HCT116 (cell line): Measurements from ENCODE around the gene MED23. TPM values are rescaled to one million over a fixed set of nuclear protein-coding genes. Genes with fewer than 3 reads are reported as not detected.

ENCODE experiments used
- ATAC-seq: fragments of 200-7000 bp; cut with Tn5 transposase; 2 replicates; pipeline ENCODE4 v1.9.1; 2020; ENCODE audit warnings: mild to moderate bottlenecking, moderate library complexity
- BruUV-seq: library from RNA; stranded (reverse); fragments of 400-500 nt; replicated peaks from 2 replicates; lab custom pipeline; 2021; lab: Mats Ljungman, UMichigan
- CTCF ChIA-PET: fragments of 300-600 bp; sonication (Branson Sonifier 250); formaldehyde crosslinking; loops from one replicate; lab custom pipeline; 2021; ENCODE audit warnings: antibody characterized with exemption; lab: Charles Lee
- POLR2A ChIA-PET: fragments of 300-600, 350-600 bp; sonication (Branson Sonifier 250); formaldehyde crosslinking; loops from one replicate; lab custom pipeline; 2021; ENCODE audit warnings: antibody characterized with exemption; lab: Charles Lee
- RAD21 ChIA-PET, 2 experiments: fragments of 300-600 bp; sonication (Branson Sonifier 250); formaldehyde crosslinking; loops; one replicate each; lab custom pipeline; 2023; ENCODE audit warnings: low total read pairs in 2 of 2; ENCODE audit not compliant: uncharacterized antibody in 2 of 2, unreplicated experiment in 2 of 2, low non-redundant PET in 1 of 2; lab: Charles Lee
- DNase-seq: peaks from one replicate; pipeline ENCODE4 v3.0.0-alpha.2; 2010; ENCODE audit warnings: low read depth, low spot score
- H2AFZ ChIP-seq: fragments of 200-600 bp; shearing (Covaris generic), sonication (generic); 2 replicates; pipeline ENCODE4 v1.6.1; 2017; ENCODE audit warnings: low read depth, mixed run types, mixed read lengths, antibody characterized with exemption, low read length; ENCODE audit not compliant: poor library complexity, severe bottlenecking
- H3K27ac ChIP-seq: 2 replicates; pipeline ENCODE4 v1.5.1; 2012; ENCODE audit warnings: low read depth, low read length
- H3K27me3 ChIP-seq: fragments of 200-600 bp; sonication (generic); 2 replicates; pipeline ENCODE4 v1.6.1; 2016; ENCODE audit warnings: mixed run types, low read length, mixed read lengths; ENCODE audit not compliant: insufficient read depth
- H3K36me3 ChIP-seq, 2 experiments: fragments of 200-500 bp in 1 of 2; fragments of 200-600 bp in 1 of 2; sonication (Bioruptor generic) in 1 of 2; sonication (generic) in 1 of 2; 2 replicates each; pipeline versions ENCODE4 v1.5.1 to v1.6.1; 2014 to 2016; ENCODE audit warnings: low read length in 2 of 2, inconsistent platforms in 1 of 2, mixed read lengths in 1 of 2, mixed run types in 1 of 2; ENCODE audit not compliant: insufficient read depth in 2 of 2, control insufficient read depth in 1 of 2
- H3K4me1 ChIP-seq, 2 experiments: fragments of 200-600 bp in 1 of 2; sonication (generic) in 1 of 2; 2 replicates each; pipeline versions ENCODE4 v1.5.1 to v1.6.1; 2012 to 2017; ENCODE audit warnings: low read length in 2 of 2, inconsistent platforms in 1 of 2, mild to moderate bottlenecking in 1 of 2, mixed read lengths in 1 of 2, mixed run types in 1 of 2, moderate library complexity in 1 of 2; ENCODE audit not compliant: insufficient read depth in 2 of 2, control insufficient read depth in 1 of 2
- H3K4me2 ChIP-seq: fragments of 200-600 bp; sonication (generic); 2 replicates; pipeline ENCODE4 v1.6.1; 2017; ENCODE audit warnings: mixed run types, low read length, mixed read lengths
- H3K4me3 ChIP-seq, 2 experiments: fragments of 200-600 bp in 1 of 2; sonication (generic) in 1 of 2; replicated peaks in 1 of 2; 2 replicates each; pipeline ENCODE4 v1.5.1; 2011 to 2016; ENCODE audit warnings: low read length in 2 of 2, control low read depth in 1 of 2, low read depth in 1 of 2, mild to moderate bottlenecking in 1 of 2, mixed read lengths in 1 of 2, mixed run types in 1 of 2
- H3K79me2 ChIP-seq: fragments of 200-600 bp; sonication (generic); 2 replicates; pipeline ENCODE4 v1.6.1; 2017; ENCODE audit warnings: mild to moderate bottlenecking, mixed run types, low read length, moderate library complexity, mixed read lengths; ENCODE audit not compliant: insufficient read depth
- H3K9ac ChIP-seq: fragments of 200-600 bp; sonication (generic); 2 replicates; pipeline ENCODE4 v1.6.1; 2016; ENCODE audit warnings: low read length, mixed read lengths
- H3K9me2 ChIP-seq: fragments of 200-600 bp; sonication (generic), shearing (Covaris generic); 2 replicates; pipeline ENCODE4 v1.6.1; 2017; ENCODE audit warnings: mixed run types, mild to moderate bottlenecking, moderate library complexity; ENCODE audit not compliant: insufficient read depth
- H3K9me3 ChIP-seq, 2 experiments: fragments of 200-500 bp in 1 of 2; fragments of 200-600 bp in 1 of 2; sonication (Bioruptor generic) in 1 of 2; sonication (generic) in 1 of 2; 2 replicates each; pipeline ENCODE4 v1.6.1; 2014 to 2017; ENCODE audit warnings: low read length in 2 of 2, mixed read lengths in 2 of 2, inconsistent platforms in 1 of 2, low read depth in 1 of 2, mild to moderate bottlenecking in 1 of 2, mixed run types in 1 of 2, moderate library complexity in 1 of 2; ENCODE audit not compliant: control insufficient read depth in 1 of 2, insufficient read depth in 1 of 2
- H4K20me1 ChIP-seq: fragments of 200-600 bp; sonication (generic), shearing (Covaris generic); 2 replicates; pipeline ENCODE4 v1.6.1; 2017; ENCODE audit warnings: mixed run types, mild to moderate bottlenecking, moderate library complexity; ENCODE audit not compliant: insufficient read depth
- CBX3 ChIP-seq: IDR thresholded peaks from 2 replicates; pipeline ENCODE4 v1.6.1; 2012; ENCODE audit warnings: low read depth
- CEBPB ChIP-seq: IDR thresholded peaks from 2 replicates; pipeline ENCODE4 v1.6.1; 2012; ENCODE audit warnings: low read depth
- ELF1 ChIP-seq: IDR thresholded peaks from 2 replicates; pipeline ENCODE4 v1.6.1; 2012; ENCODE audit warnings: low read depth, borderline replicate concordance
- EZH2 ChIP-seq: fragments of 200-600 bp; sonication (generic); IDR thresholded peaks from 2 replicates; pipeline ENCODE4 v1.6.1; 2017; ENCODE audit warnings: antibody characterized with exemption, mixed run types
- FOSL1 ChIP-seq: IDR thresholded peaks from 2 replicates; pipeline ENCODE4 v1.6.1; 2012; ENCODE audit warnings: low read depth
- POLR2A ChIP-seq: IDR thresholded peaks from 2 replicates; pipeline ENCODE4 v1.7.0; 2011; ENCODE audit warnings: borderline replicate concordance; ENCODE audit not compliant: insufficient read depth, insufficient read length; ENCODE audit errors: extremely low read depth
- POLR2AphosphoS5 ChIP-seq: IDR thresholded peaks from 2 replicates; pipeline ENCODE4 v1.6.1; 2011; ENCODE audit warnings: mild to moderate bottlenecking, low read depth, low read length, moderate library complexity
- RAD21 ChIP-seq: IDR thresholded peaks from 2 replicates; pipeline ENCODE4 v1.6.1; 2012; ENCODE audit warnings: low read depth, mild to moderate bottlenecking
- SP1 ChIP-seq: IDR thresholded peaks from 2 replicates; pipeline ENCODE4 v1.6.1; 2012; ENCODE audit warnings: low read depth
- SRF ChIP-seq: IDR thresholded peaks from 2 replicates; pipeline ENCODE4 v1.6.1; 2012; ENCODE audit warnings: low read depth
- TCF7L2 ChIP-seq: IDR thresholded peaks from 2 replicates; pipeline ENCODE4 v1.7.0; 2011; ENCODE audit warnings: borderline replicate concordance, inconsistent platforms; ENCODE audit not compliant: insufficient read depth, insufficient read length; ENCODE audit errors: extremely low read depth
- YY1 ChIP-seq: IDR thresholded peaks from 2 replicates; pipeline ENCODE4 v1.6.1; 2011; ENCODE audit warnings: low read length, low read depth, moderate library complexity, mild to moderate bottlenecking; ENCODE audit not compliant: insufficient replicate concordance; ENCODE audit errors: extremely low read depth
- ZFX ChIP-seq: fragments of 450-650 bp; IDR thresholded peaks from 2 replicates; pipeline ENCODE4 v1.6.1; 2017
- ZNF274 ChIP-seq: fragments of 200-500 bp; sonication (Bioruptor generic); IDR thresholded peaks from 2 replicates; pipeline ENCODE4 v1.6.1; 2014; ENCODE audit warnings: mild to moderate bottlenecking, low read depth, low read length, inconsistent platforms
- intact Hi-C: fragments of 100-400 bp; cut with micrococcal nuclease; formaldehyde crosslinking; loops from 2 replicates; pipeline ENCODE4 v1.10.0; 2022
- total RNA-seq: library from RNA; stranded (reverse); gene quantifications from one replicate; pipeline ENCODE4 v1.2.1, GENCODE V29; 2021; ENCODE audit not compliant: unreplicated experiment
- TF ChIP-seq, protein P1 (sequence below): IDR thresholded peaks from 2 replicates; pipeline ENCODE4 v1.6.1; 2012; ENCODE audit warnings: low read depth
- TF ChIP-seq, protein P2 (sequence below): IDR thresholded peaks from 2 replicates; pipeline ENCODE4 v1.6.1; 2011; ENCODE audit warnings: mild to moderate bottlenecking, low read length, moderate library complexity; ENCODE audit not compliant: insufficient replicate concordance; ENCODE audit errors: extremely low read depth
- TF ChIP-seq, protein P3 (sequence below): IDR thresholded peaks from 2 replicates; pipeline ENCODE4 v1.6.1; 2012
- TF ChIP-seq, protein P4 (sequence below), 3 experiments: fragments of 200-600 bp in 1 of 3; sonication (generic) in 1 of 3; IDR thresholded peaks in 2 of 3; conservative IDR thresholded peaks in 1 of 3; 2 replicates each; pipeline ENCODE4 v1.5.1; 2012 to 2017; ENCODE audit warnings: low read depth in 2 of 3, low read length in 2 of 3, antibody characterized with exemption in 1 of 3, borderline replicate concordance in 1 of 3, control low read depth in 1 of 3, mild to moderate bottlenecking in 1 of 3, mixed read lengths in 1 of 3, mixed run types in 1 of 3, moderate library complexity in 1 of 3; ENCODE audit not compliant: insufficient read depth in 1 of 3

MED23 gene
- total RNA-seq, 1 experiment from 2014 or later: 17.2 TPM

DNA sequence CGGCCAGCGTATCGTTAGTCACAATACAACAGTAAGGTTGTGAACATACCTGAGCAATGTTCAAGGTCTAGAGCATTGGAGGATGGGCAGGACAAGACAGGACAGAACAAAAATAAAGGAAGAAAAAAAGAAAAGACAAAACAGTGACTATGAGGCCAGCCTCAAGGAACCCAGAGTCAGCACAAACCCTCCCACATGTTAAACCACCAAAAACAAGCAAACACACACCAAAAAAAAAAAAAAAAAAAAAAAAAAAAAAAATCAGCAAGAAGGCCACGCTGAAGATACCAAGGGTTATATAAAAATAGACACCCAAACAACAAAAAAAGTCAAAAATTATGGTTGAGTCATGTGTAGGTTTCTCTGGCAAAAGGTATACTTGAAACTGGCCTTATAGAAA lies 12.8 kb downstream of the MED23 start:
- Histone ChIP-seq H3K36me3 (peaks cover 9 to 45% of the 10 kb centered on the region in 2 experiments; a peak in 3 of 4 replicates), H2AFZ (no peak overlapping the region), H3K4me1 (no peaks in the 10 kb centered on the region), H3K9me2 (no peaks in the 10 kb centered on the region), H4K20me1 (no peaks in the 10 kb centered on the region; the same call in 1 of the 2 replicates), H3K27ac (no peak overlapping the region)
- BruUV-seq: no TSS peak
- no peak for ATAC-seq
- POLR2A ChIA-PET: no interaction called here
- no peak for DNase-seq
- intact Hi-C loops: no loop called here
- TF ChIP-seq RAD21: no peak
- no peak for TF ChIP-seq SRF
- TF ChIP-seq, protein P1, sequence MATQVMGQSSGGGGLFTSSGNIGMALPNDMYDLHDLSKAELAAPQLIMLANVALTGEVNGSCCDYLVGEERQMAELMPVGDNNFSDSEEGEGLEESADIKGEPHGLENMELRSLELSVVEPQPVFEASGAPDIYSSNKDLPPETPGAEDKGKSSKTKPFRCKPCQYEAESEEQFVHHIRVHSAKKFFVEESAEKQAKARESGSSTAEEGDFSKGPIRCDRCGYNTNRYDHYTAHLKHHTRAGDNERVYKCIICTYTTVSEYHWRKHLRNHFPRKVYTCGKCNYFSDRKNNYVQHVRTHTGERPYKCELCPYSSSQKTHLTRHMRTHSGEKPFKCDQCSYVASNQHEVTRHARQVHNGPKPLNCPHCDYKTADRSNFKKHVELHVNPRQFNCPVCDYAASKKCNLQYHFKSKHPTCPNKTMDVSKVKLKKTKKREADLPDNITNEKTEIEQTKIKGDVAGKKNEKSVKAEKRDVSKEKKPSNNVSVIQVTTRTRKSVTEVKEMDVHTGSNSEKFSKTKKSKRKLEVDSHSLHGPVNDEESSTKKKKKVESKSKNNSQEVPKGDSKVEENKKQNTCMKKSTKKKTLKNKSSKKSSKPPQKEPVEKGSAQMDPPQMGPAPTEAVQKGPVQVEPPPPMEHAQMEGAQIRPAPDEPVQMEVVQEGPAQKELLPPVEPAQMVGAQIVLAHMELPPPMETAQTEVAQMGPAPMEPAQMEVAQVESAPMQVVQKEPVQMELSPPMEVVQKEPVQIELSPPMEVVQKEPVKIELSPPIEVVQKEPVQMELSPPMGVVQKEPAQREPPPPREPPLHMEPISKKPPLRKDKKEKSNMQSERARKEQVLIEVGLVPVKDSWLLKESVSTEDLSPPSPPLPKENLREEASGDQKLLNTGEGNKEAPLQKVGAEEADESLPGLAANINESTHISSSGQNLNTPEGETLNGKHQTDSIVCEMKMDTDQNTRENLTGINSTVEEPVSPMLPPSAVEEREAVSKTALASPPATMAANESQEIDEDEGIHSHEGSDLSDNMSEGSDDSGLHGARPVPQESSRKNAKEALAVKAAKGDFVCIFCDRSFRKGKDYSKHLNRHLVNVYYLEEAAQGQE: no peak
- TF ChIP-seq ZNF274: no peak
- TF ChIP-seq SP1: no peak
- TF ChIP-seq CEBPB: no peak
- TF ChIP-seq, protein P2, sequence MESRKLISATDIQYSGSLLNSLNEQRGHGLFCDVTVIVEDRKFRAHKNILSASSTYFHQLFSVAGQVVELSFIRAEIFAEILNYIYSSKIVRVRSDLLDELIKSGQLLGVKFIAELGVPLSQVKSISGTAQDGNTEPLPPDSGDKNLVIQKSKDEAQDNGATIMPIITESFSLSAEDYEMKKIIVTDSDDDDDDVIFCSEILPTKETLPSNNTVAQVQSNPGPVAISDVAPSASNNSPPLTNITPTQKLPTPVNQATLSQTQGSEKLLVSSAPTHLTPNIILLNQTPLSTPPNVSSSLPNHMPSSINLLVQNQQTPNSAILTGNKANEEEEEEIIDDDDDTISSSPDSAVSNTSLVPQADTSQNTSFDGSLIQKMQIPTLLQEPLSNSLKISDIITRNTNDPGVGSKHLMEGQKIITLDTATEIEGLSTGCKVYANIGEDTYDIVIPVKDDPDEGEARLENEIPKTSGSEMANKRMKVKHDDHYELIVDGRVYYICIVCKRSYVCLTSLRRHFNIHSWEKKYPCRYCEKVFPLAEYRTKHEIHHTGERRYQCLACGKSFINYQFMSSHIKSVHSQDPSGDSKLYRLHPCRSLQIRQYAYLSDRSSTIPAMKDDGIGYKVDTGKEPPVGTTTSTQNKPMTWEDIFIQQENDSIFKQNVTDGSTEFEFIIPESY: no peak
- TF ChIP-seq ELF1: no peak
- TF ChIP-seq YY1: no peak
- TF ChIP-seq, protein P3, sequence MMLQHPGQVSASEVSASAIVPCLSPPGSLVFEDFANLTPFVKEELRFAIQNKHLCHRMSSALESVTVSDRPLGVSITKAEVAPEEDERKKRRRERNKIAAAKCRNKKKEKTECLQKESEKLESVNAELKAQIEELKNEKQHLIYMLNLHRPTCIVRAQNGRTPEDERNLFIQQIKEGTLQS: no peak
- TF ChIP-seq POLR2A: no peak
- TF ChIP-seq EZH2: no peak
- TF ChIP-seq CBX3: no peak
- TF ChIP-seq ZFX: no peak
- no peak for TF ChIP-seq FOSL1
- TF ChIP-seq TCF7L2: no peak
- TF ChIP-seq POLR2AphosphoS5: no peak
- TF ChIP-seq, protein P4, sequence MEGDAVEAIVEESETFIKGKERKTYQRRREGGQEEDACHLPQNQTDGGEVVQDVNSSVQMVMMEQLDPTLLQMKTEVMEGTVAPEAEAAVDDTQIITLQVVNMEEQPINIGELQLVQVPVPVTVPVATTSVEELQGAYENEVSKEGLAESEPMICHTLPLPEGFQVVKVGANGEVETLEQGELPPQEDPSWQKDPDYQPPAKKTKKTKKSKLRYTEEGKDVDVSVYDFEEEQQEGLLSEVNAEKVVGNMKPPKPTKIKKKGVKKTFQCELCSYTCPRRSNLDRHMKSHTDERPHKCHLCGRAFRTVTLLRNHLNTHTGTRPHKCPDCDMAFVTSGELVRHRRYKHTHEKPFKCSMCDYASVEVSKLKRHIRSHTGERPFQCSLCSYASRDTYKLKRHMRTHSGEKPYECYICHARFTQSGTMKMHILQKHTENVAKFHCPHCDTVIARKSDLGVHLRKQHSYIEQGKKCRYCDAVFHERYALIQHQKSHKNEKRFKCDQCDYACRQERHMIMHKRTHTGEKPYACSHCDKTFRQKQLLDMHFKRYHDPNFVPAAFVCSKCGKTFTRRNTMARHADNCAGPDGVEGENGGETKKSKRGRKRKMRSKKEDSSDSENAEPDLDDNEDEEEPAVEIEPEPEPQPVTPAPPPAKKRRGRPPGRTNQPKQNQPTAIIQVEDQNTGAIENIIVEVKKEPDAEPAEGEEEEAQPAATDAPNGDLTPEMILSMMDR (IDR thresholded peaks at IDR 0.05 in 2 of 3, conservative IDR thresholded peaks at IDR 0.05 in 1 of 3; ENCODE audit: borderline replicate concordance in 1 of 3, insufficient read depth in 1 of 3, low read depth in 2 of 3, low read length in 2 of 3): no peak
- TF ChIP-seq, all 23 proteins: peak for 0
- no peaks in the 10 kb centered on the region for H3K9me3 ChIP-seq
- H3K4me3 ChIP-seq: no peak overlapping the region
- no peak overlapping the region for H3K9ac ChIP-seq
- ChIA-PET RAD21 (no interaction called here), CTCF (interaction anchor here (4.1 kb wide), 1 partner anchor 13 kb away, joined by 15 read pairs; the partner anchor contains the start of gene MED23)
- no peaks in the 10 kb centered on the region for H3K79me2 ChIP-seq
- H3K27me3 ChIP-seq: no peaks in the 10 kb centered on the region
- H3K4me2 ChIP-seq: no peak overlapping the region
